Upper lobe of left lung (tissue), 6 donors: ENCODE results near the gene ELP4. TPM values are rescaled to one million over a fixed set of nuclear protein-coding genes. Genes with fewer than 3 reads are reported as not detected.

Source experiments
- ATAC-seq, 2 donors: fragments of 200-7000 bp; cut with Tn5 transposase; one replicate each; pipeline ENCODE4 v1.9.1; 2022; ENCODE audit warnings: mild to moderate bottlenecking in 2 of 2, moderate library complexity in 2 of 2; ENCODE audit not compliant: low FRiP score in 2 of 2
- DNase-seq, 2 donors: peaks; one replicate each; pipeline ENCODE4 v3.0.0-alpha.2; 2019 to 2020
- H3K27ac ChIP-seq, 4 donors: fragments of 200-600 bp; sonication (generic); one replicate each; pipeline ENCODE4 v1.5.1; 2016 to 2019
- H3K27me3 ChIP-seq, 4 donors: fragments of 200-600 bp; sonication (generic); one replicate each; pipeline ENCODE4 v1.5.1; 2017 to 2019
- H3K36me3 ChIP-seq, 4 donors: fragments of 200-600 bp; sonication (generic); one replicate each; pipeline ENCODE4 v1.5.1; 2016 to 2019
- H3K4me1 ChIP-seq, 4 donors: fragments of 200-600 bp; sonication (generic); one replicate each; pipeline ENCODE4 v1.5.1; 2018 to 2019
- H3K4me3 ChIP-seq, 4 donors: fragments of 200-600 bp; sonication (generic); one replicate each; pipeline ENCODE4 v1.5.1; 2017 to 2019; ENCODE audit warnings: mild to moderate bottlenecking in 2 of 4, moderate library complexity in 1 of 4
- H3K9me3 ChIP-seq, 4 donors: fragments of 200-600 bp; sonication (generic); one replicate each; pipeline ENCODE4 v1.5.1; 2018 to 2019
- CTCF ChIP-seq, 6 experiments: fragments of 450-650 bp in 4 of 6; fragments of 200-600 bp in 2 of 6; sonication (generic) in 2 of 6; IDR thresholded peaks; one replicate each; pipeline ENCODE4 v1.5.1; 2016 to 2019; ENCODE audit warnings: antibody characterized with exemption in 6 of 6
- EP300 ChIP-seq, 4 donors: sonication (generic); formaldehyde crosslinking; IDR thresholded peaks; one replicate each; pipeline ENCODE4 v1.5.1; 2017; ENCODE audit warnings: antibody characterized with exemption in 4 of 4, control low read depth in 2 of 4
- POLR2A ChIP-seq, 4 donors: fragments of 450-650 bp; IDR thresholded peaks; one replicate each; pipeline ENCODE4 v1.5.1; 2016 to 2017; ENCODE audit warnings: antibody characterized with exemption in 4 of 4, mild to moderate bottlenecking in 2 of 4
- POLR2AphosphoS5 ChIP-seq, 2 donors: sonication (generic); formaldehyde crosslinking; IDR thresholded peaks; one replicate each; pipeline ENCODE4 v1.5.1; 2017; ENCODE audit warnings: antibody characterized with exemption in 2 of 2
- WGBS, 2 donors: methylation state at CpG; one replicate each; pipeline ENCODE4 v1.1.5; 2017 to 2018; 5-methylcytosine and 5-hydroxymethylcytosine counted together
- total RNA-seq, 6 donors: library from RNA; depleted of rRNA in 4 of 6; stranded (reverse); fragments of >200 nt in 4 of 6; gene quantifications; one replicate each; pipeline versions ENCODE4 v1.1.0 to v1.2.1, GENCODE V29; 2016 to 2021
- donor health status: DM: no; HTN: no; CAD: no; lungs with moderate emphysema.
- donor health status: DM: no; HTN: yes; CAD: no; lungs with severe emphysema.

Gene ELP4
- total RNA-seq, 6 donors from 2014 or later: 6.3 to 34.7 (median 18.6) TPM

- H3K27me3 ChIP-seq: peaks cover 2 to 69% (median 36%) of the 10 kb centered on the region in 4 donors
- no peaks in the 10 kb centered on the region for H3K36me3 ChIP-seq
- ATAC-seq (no peak), DNase-seq (no peak)
- H3K4me3 ChIP-seq: no peak overlapping the region
- no peak overlapping the region for H3K27ac ChIP-seq
- H3K4me1 ChIP-seq: peaks cover 0 to 24% (median 3%) of the 10 kb centered on the region in 4 donors
- 6 to 8% methylated on average over 14 to 18 of the region's 18 CpGs for WGBS, 2 donors
- no peak for TF ChIP-seq CTCF (IDR thresholded peaks at IDR 0.05)
- no peak for TF ChIP-seq EP300 (IDR thresholded peaks at IDR 0.05)
- TF ChIP-seq POLR2A (IDR thresholded peaks at IDR 0.05): no peak
- TF ChIP-seq POLR2AphosphoS5 (IDR thresholded peaks at IDR 0.05): no peak
- no peaks in the 10 kb centered on the region for H3K9me3 ChIP-seq
Observed at GRCh38 chr11:31827455-31828206, 318.1 kb downstream of the ELP4 start.

- H3K27me3 ChIP-seq: peaks cover 2 to 64% (median 31%) of the 10 kb centered on the region in 4 donors
Observed at GRCh38 chr11:31828217-31828616, 318.6 kb downstream of the ELP4 start.

GRCh38 chr11:31830406-31830805, 320.8 kb downstream of the ELP4 start:
- no peak for TF ChIP-seq EP300 (IDR thresholded peaks at IDR 0.05)
- no peak for TF ChIP-seq CTCF (IDR thresholded peaks at IDR 0.05)
- no peak for TF ChIP-seq POLR2A (IDR thresholded peaks at IDR 0.05)
- no peak for TF ChIP-seq POLR2AphosphoS5 (IDR thresholded peaks at IDR 0.05)
- 73 to 78% methylated on average over 4 of the region's 4 CpGs for WGBS, 2 donors

More at GRCh38 chr11:31828217-31828616, 318.6 kb downstream of the ELP4 start:
- ATAC-seq (no peak), DNase-seq (no peak)
- WGBS, 2 donors: 22 to 23% methylated on average over 7 of the region's 7 CpGs
- Histone ChIP-seq H3K36me3 (no peaks in the 10 kb centered on the region), H3K4me1 (peaks cover 0 to 24% (median 3%) of the 10 kb centered on the region in 4 donors), H3K4me3 (no peak overlapping the region), H3K27ac (no peak overlapping the region), H3K9me3 (no peaks in the 10 kb centered on the region)
- TF ChIP-seq POLR2A (IDR thresholded peaks at IDR 0.05) (no peak), EP300 (IDR thresholded peaks at IDR 0.05) (no peak), POLR2AphosphoS5 (IDR thresholded peaks at IDR 0.05) (no peak), CTCF (IDR thresholded peaks at IDR 0.05) (no peak)

GRCh38 chr11:31834237-31834636, 324.7 kb downstream of the ELP4 start:
- Histone ChIP-seq H3K27ac (no peak overlapping the region), H3K27me3 (peaks cover 0 to 7% (median 0%) of the 10 kb centered on the region in 4 donors), H3K4me3 (no peak overlapping the region), H3K9me3 (no peaks in the 10 kb centered on the region), H3K36me3 (no peaks in the 10 kb centered on the region), H3K4me1 (no peaks in the 10 kb centered on the region)
- whole genome bisulfite sequencing, 2 donors: 15 to 30% methylated on average over 1 of the region's 1 CpG
- TF ChIP-seq CTCF (IDR thresholded peaks at IDR 0.05): no peak
- no peak for TF ChIP-seq POLR2A (IDR thresholded peaks at IDR 0.05)
- TF ChIP-seq POLR2AphosphoS5 (IDR thresholded peaks at IDR 0.05): no peak
- TF ChIP-seq EP300 (IDR thresholded peaks at IDR 0.05): no peak
- DNase-seq (no peak), ATAC-seq (no peak)

More at GRCh38 chr11:31830406-31830805, 320.8 kb downstream of the ELP4 start:
- Histone ChIP-seq H3K36me3 (no peaks in the 10 kb centered on the region), H3K9me3 (no peaks in the 10 kb centered on the region), H3K27me3 (peaks cover 0 to 44% (median 14%) of the 10 kb centered on the region in 4 donors), H3K4me3 (no peak overlapping the region), H3K4me1 (peaks cover 0 to 17% (median 3%) of the 10 kb centered on the region in 4 donors), H3K27ac (no peak overlapping the region)
- DNase-seq: no peak
- ATAC-seq: no peak

Other genes with a start within 250 kb of the ELP4 start
- 10 to 100 TPM in 1 of 6 donors, 1 to 10 TPM in 4, under 1 TPM in 1; 0.11 to 25.2 (median 3.3) TPM for gene DCDC1, start 140.0 kb upstream of the ELP4 start, total RNA-seq
- 10 to 100 TPM in 5 of 6 donors, 1 to 10 TPM in 1; 3.2 to 32.5 (median 15.9) TPM for gene DNAJC24, start 139.9 kb upstream of the ELP4 start, total RNA-seq
- gene IMMP1L, start 145 bp upstream of the ELP4 start, total RNA-seq: 10 to 100 TPM in 4 of 6 donors, 1 to 10 TPM in 2; 2.9 to 38.2 (median 14.2) TPM